Erythroblast (primary cell): ENCODE data around the gene WDR20.
A peak's percentile ranks its signal among the peaks of the same experiment; 100 is the strongest.
"Not testable (repeated sequence)": the region's sequence is repeated elsewhere in the genome, so short reads cannot be mapped to it uniquely, and the experiment has no call there.

Experiments
- DNase-seq, 2 experiments: peaks; one replicate each; lab custom pipeline; 2025; lab: John Stamatoyannopoulos, UW
- GATA1 ChIP-seq: IDR thresholded peaks from 2 replicates; pipeline ENCODE4 v1.6.1; 2011; ENCODE audit warnings: low read depth, mild to moderate bottlenecking, control low read depth, low read length, moderate library complexity
- POLR2A ChIP-seq: IDR thresholded peaks from 2 replicates; pipeline ENCODE4 v1.6.1; 2011; ENCODE audit warnings: mild to moderate bottlenecking, low read length

Gene WDR20

DNA sequence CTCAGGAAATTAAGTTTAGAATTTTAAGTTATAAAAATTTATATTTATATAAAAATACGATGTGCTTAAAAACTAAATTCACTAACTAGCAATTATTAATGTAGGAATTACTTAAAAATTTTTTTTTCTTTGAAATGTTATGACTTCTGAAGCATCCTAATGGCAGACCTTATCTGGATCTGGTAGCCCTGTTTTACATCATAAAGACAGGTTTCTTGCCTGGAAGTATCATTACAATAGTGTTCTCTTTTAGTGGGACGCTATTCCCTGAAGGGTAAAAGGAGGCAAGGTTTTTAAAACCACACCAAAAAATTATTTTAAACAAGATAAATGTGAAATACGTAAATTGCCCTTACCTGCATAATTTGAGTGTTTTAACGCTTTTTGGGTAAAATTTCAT lies 2.1 kb downstream of the WDR20 start:
- no peak for TF ChIP-seq GATA1
- DNase-seq: no peak

GRCh38 chr14:102144914-102145313 lies 5.2 kb downstream of the WDR20 start:
- no peak for TF ChIP-seq GATA1
- no peak for TF ChIP-seq POLR2A
- no peak for DNase-seq

- DNase-seq: no peak
- TF ChIP-seq POLR2A (no peak), GATA1 (no peak)
These were observed 5.7 kb downstream of the WDR20 start for GRCh38 chr14:102145395-102145794.

- no peak for DNase-seq
- TF ChIP-seq POLR2A (no peak), GATA1 (no peak)
These were observed 6.7 kb downstream of the WDR20 start for GRCh38 chr14:102146423-102146822.

GRCh38 chr14:102150083-102150482 lies 10.4 kb downstream of the WDR20 start:
- no peak for DNase-seq
- TF ChIP-seq GATA1: no peak
- no peak for TF ChIP-seq POLR2A

DNA sequence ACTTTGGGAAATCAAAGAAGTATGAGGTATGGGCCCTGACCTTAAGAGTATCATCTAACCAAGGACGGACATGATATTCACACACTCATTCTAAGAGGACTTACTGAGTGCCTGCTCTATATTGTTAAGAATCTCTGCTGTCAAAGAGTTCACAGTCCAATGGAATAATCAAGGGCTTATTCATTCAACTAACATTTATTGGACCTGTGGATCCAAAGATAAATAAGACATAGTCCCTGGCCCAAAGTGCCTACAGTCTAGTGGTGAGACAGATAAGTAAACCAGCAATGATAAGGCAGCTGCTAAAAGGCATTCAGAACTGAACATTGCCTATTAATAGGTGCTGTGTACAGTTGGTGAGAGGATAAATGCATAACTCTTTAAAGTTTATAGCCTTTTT lies 11.0 kb downstream of the WDR20 start:
- DNase-seq: peak; percentile 66 to 86
- no peak for TF ChIP-seq POLR2A
- TF ChIP-seq GATA1: no peak

DNA sequence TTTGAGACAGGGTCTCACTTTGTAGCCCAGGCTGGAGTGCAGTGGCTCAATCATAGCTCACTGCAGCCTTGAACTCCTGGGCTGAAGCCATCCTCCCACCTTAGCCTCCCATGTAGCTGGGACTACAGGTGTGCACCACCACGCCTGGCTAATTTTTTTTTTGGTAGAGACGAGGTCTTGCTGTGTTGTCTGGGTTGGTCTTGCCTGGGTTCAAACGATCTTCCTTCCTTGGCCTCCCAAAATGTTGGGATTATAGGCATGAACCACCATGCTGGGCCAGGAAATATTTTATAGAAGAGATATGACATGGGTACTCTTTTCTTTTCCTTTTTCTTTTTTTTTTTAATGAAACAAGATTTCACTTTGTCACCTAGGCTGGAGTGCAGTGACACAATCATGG lies 11.7 kb downstream of the WDR20 start:
- DNase-seq: not testable (repeated sequence)

GRCh38 chr14:102154121-102154520 lies 14.4 kb downstream of the WDR20 start:
- no peak for DNase-seq
- no peak for TF ChIP-seq GATA1
- TF ChIP-seq POLR2A: no peak

- TF ChIP-seq POLR2A (no peak), GATA1 (no peak)
- peak; percentile 29 to 51 for DNase-seq
These were observed 15.3 kb downstream of the WDR20 start for GRCh38 chr14:102154821-102155549.

DNA sequence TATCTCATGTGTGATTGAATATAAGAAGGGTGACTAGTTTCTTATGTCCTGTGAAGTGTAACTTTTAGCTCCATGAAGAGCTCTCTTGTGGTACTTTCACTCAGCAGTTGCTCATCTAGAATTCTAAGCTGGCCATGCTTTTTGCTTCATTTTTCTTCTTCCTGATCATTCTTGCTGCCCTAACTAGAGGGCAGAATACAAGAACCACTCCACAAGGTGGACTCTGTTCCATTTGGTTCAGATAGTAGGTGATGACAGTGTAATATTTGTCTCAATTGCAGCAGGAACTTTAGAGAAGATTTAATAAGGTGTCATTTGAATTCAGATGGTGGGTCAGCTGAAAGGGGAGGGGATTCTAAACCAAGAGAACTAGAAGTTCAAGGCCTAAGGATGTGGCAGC lies 17.6 kb downstream of the WDR20 start:
- DNase-seq: peak in 1 of 2 experiments; percentile 44
- TF ChIP-seq GATA1 (no peak), POLR2A (no peak)

DNA sequence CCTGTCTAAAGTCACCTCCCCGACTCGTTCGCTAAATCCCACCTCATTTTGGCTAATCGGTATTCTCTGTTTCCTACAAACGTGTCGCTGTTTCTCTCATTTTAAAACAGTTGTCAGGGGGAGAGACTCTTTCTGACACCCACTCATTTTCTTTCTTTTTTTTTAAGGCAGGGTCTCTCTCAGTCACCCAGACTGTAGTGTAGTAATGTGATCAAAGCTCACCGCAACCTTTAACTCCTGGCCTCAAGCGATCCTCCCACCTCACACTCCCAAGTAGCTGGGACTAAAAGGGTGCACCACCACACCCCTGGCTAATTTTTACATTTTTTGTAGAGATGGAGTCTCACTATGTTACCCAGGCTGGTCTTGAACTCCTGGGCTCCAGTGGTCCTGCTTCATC lies 19.1 kb downstream of the WDR20 start:
- no peak for DNase-seq
- TF ChIP-seq POLR2A (no peak), GATA1 (no peak)

- TF ChIP-seq POLR2A: no peak
- no peak for TF ChIP-seq GATA1
- DNase-seq: no peak
These were observed 20.1 kb downstream of the WDR20 start for GRCh38 chr14:102159841-102160240.

DNA sequence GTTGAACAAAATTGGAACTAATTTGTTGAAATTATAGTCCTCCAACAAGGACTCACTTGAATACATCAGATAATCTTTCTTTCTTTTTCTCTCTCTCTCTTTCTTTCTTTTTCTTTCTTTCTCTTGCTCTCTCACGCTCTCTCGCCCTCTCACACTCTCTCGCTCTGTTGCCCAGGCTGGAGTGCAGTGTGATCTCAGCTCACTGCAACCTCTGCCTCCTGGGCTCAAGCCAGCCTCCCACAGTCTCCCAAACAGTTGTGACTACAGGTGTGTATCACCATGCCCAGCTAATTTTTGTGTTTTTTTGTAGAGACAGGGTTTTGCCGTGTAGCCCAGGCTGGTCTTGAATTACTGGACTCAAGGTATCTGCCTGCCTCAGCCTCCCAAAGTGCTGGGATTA lies 22.8 kb downstream of the WDR20 start:
- TF ChIP-seq POLR2A: no peak
- no peak for TF ChIP-seq GATA1
- DNase-seq: no peak

DNA sequence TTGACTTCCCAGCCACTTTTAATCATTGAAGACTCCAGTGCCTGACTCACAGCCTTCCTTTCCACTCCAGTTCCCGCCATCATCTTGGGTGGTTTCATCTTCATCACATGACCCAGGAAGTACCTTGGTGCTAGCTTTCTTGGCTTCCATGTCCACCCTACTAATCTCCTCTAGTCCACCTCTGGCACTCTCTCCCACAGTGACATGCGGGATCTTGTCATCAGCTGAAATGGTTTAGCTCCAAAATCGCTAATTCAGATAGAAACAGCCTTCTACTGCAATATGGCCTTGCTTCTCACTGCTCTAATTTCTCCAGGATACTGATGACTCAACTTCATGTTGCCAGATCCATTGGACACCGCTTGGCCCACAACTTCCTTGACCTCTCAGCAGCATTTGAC lies 24.5 kb downstream of the WDR20 start:
- peak; percentile 40 to 59 for DNase-seq
- TF ChIP-seq GATA1 (no peak), POLR2A (no peak)

- DNase-seq: peak; percentile 30 to 36
- TF ChIP-seq POLR2A (no peak), GATA1 (no peak)
These were observed 25.3 kb downstream of the WDR20 start for GRCh38 chr14:102164965-102165364.
